Hepatocyte (in vitro differentiated cells): ENCODE results near the gene RXRA. TPM values are rescaled to one million over a fixed set of nuclear protein-coding genes. Genes with fewer than 3 reads are reported as not detected.

ENCODE experiments used
- DNase-seq: peaks from one replicate; pipeline ENCODE4 v3.0.0-alpha.2; 2016; ENCODE audit warnings: low spot score
- H2AFZ ChIP-seq: fragments of 200-600 bp; sonication (generic); 2 replicates; pipeline ENCODE4 v1.6.0; 2016; ENCODE audit warnings: antibody characterized with exemption, mild to moderate bottlenecking
- H3K27ac ChIP-seq: fragments of 200-600 bp; sonication (generic); 2 replicates; pipeline ENCODE4 v1.5.1; 2016; ENCODE audit warnings: mild to moderate bottlenecking
- H3K27me3 ChIP-seq: fragments of 200-600 bp; sonication (generic); 2 replicates; pipeline ENCODE4 v1.6.1; 2016
- H3K36me3 ChIP-seq: fragments of 200-600 bp; sonication (generic); replicated peaks from 2 replicates; pipeline ENCODE4 v1.5.1; 2016; ENCODE audit warnings: low read depth; ENCODE audit not compliant: insufficient read depth
- H3K4me1 ChIP-seq: fragments of 200-600 bp; sonication (generic); 2 replicates; pipeline ENCODE4 v1.5.1; 2016; ENCODE audit warnings: mild to moderate bottlenecking, moderate library complexity; ENCODE audit not compliant: insufficient read depth
- H3K4me2 ChIP-seq: fragments of 200-600 bp; sonication (generic); 2 replicates; pipeline ENCODE4 v1.6.0; 2016
- H3K4me3 ChIP-seq: fragments of 200-600 bp; sonication (generic); 2 replicates; pipeline ENCODE4 v1.5.1; 2016; ENCODE audit warnings: mild to moderate bottlenecking
- H3K79me2 ChIP-seq: fragments of 200-600 bp; sonication (generic); 2 replicates; pipeline ENCODE4 v1.6.0; 2017; ENCODE audit warnings: mild to moderate bottlenecking
- H3K9me2 ChIP-seq: fragments of 200-600 bp; sonication (generic); replicated peaks from 2 replicates; pipeline ENCODE4 v1.6.0; 2017; ENCODE audit warnings: mild to moderate bottlenecking; ENCODE audit not compliant: insufficient read depth
- H3K9me3 ChIP-seq: fragments of 200-600 bp; sonication (generic); 2 replicates; pipeline ENCODE4 v1.5.1; 2016; ENCODE audit warnings: low read depth, mild to moderate bottlenecking
- H4K20me1 ChIP-seq: fragments of 200-600 bp; sonication (generic); 2 replicates; pipeline ENCODE4 v1.6.0; 2016; ENCODE audit warnings: mild to moderate bottlenecking; ENCODE audit not compliant: insufficient read depth, poor library complexity, severe bottlenecking
- CTCF ChIP-seq: fragments of 200-600 bp; sonication (generic); IDR thresholded peaks from 2 replicates; pipeline ENCODE4 v1.5.1; 2016; ENCODE audit warnings: antibody characterized with exemption, mild to moderate bottlenecking; ENCODE audit not compliant: poor library complexity
- EZH2 ChIP-seq: fragments of 200-600 bp; sonication (generic); IDR thresholded peaks from 2 replicates; pipeline ENCODE4 v1.6.1; 2016; ENCODE audit warnings: antibody characterized with exemption, mild to moderate bottlenecking, borderline replicate concordance
- EZH2phosphoT487 ChIP-seq: fragments of 200-600 bp; sonication (generic); IDR thresholded peaks from one replicate; pipeline ENCODE4 v1.6.1; 2018; ENCODE audit warnings: antibody characterized with exemption, mild to moderate bottlenecking, low read depth, moderate library complexity; ENCODE audit not compliant: unreplicated experiment, severe bottlenecking
- WGBS: methylation state at CpG from one replicate; pipeline ENCODE4 v1.1.6; 2016; ENCODE audit warnings: low lambda C conversion rate; ENCODE audit errors: missing lambda C conversion rate; 5-methylcytosine and 5-hydroxymethylcytosine counted together
- polyA plus RNA-seq: library from polyadenylated mRNA; unstranded; fragments of >200 nt; fragmentation: Nextera tagmentation; extraction: Ambion mirVana; gene quantifications from 2 replicates; pipeline ENCODE4 v1.2.1, GENCODE V29; 2016
- total RNA-seq: library from RNA; depleted of rRNA; stranded (reverse); fragments of >200 nt; gene quantifications from 2 replicates; pipeline ENCODE4 v1.2.3, GENCODE V29; 2014

Gene RXRA
- total and polyA plus RNA-seq, 2 experiments from 2014 or later: 35.9 to 41.6 TPM

- Histone ChIP-seq H3K9me2 (no peaks in the 10 kb centered on the region), H3K4me2 (peak overlapping the region; percentile 59), H4K20me1 (peaks cover 95% of the 10 kb centered on the region), H3K36me3 (no peaks in the 10 kb centered on the region), H3K79me2 (peaks cover 98% of the 10 kb centered on the region), H3K9me3 (no peaks in the 10 kb centered on the region), H3K27ac (peak overlapping the region; percentile 57), H3K27me3 (no peaks in the 10 kb centered on the region), H2AFZ (no peak overlapping the region), H3K4me3 (no peak overlapping the region), H3K4me1 (peaks cover 56% of the 10 kb centered on the region)
- TF ChIP-seq EZH2 (no peak), CTCF (no peak), EZH2phosphoT487 (no peak)
- DNase-seq: no peak
- 89% methylated on average over 16 of the region's 16 CpGs for WGBS
Measured at GRCh38 chr9:134358026-134358661, 31.9 kb downstream of the RXRA start.

- Histone ChIP-seq H3K9me3 (no peaks in the 10 kb centered on the region), H3K27ac (peak overlapping the region; percentile 57), H3K36me3 (no peaks in the 10 kb centered on the region), H3K9me2 (no peaks in the 10 kb centered on the region), H3K4me1 (peaks cover 52% of the 10 kb centered on the region), H3K27me3 (no peaks in the 10 kb centered on the region), H4K20me1 (peaks cover 95% of the 10 kb centered on the region), H2AFZ (no peak overlapping the region), H3K79me2 (peaks cover 98% of the 10 kb centered on the region), H3K4me2 (peak overlapping the region; percentile 59), H3K4me3 (no peak overlapping the region)
- DNase-seq: no peak
- WGBS: 74% methylated on average over 17 of the region's 17 CpGs
- no peak for TF ChIP-seq CTCF
- no peak for TF ChIP-seq EZH2phosphoT487
- no peak for TF ChIP-seq EZH2
Measured at GRCh38 chr9:134358662-134359319, 32.5 kb downstream of the RXRA start.

GRCh38 chr9:134359493-134360179 lies 33.4 kb downstream of the RXRA start:
- Histone ChIP-seq H3K4me1 (peaks cover 51% of the 10 kb centered on the region), H2AFZ (no peak overlapping the region)
- no peak for DNase-seq

More at GRCh38 chr9:134359493-134360179, 33.4 kb downstream of the RXRA start:
- Histone ChIP-seq H3K27ac (no peak overlapping the region), H3K4me2 (no peak overlapping the region), H3K4me3 (no peak overlapping the region), H3K9me2 (no peaks in the 10 kb centered on the region), H3K9me3 (no peaks in the 10 kb centered on the region), H3K27me3 (no peaks in the 10 kb centered on the region), H3K79me2 (peaks cover 98% of the 10 kb centered on the region), H4K20me1 (peaks cover 95% of the 10 kb centered on the region), H3K36me3 (no peaks in the 10 kb centered on the region)
- no peak for TF ChIP-seq EZH2
- TF ChIP-seq EZH2phosphoT487: no peak
- TF ChIP-seq CTCF: no peak
- WGBS: 91% methylated on average over 21 of the region's 23 CpGs
